B cell (primary cell): ENCODE results near the gene COX10.

Source experiments
- EZH2 ChIP-seq: IDR thresholded peaks from 2 replicates; pipeline ENCODE4 v1.6.1; 2012; ENCODE audit warnings: borderline replicate concordance, low read depth, mild to moderate bottlenecking, moderate library complexity, low read length; ENCODE audit not compliant: insufficient read depth, poor library complexity, severe bottlenecking
- TF ChIP-seq, protein P1 (sequence below): fragments of 200-600 bp; IDR thresholded peaks from one replicate; pipeline ENCODE4 v1.8.0; 2022; ENCODE audit warnings: antibody characterized with exemption, mild to moderate bottlenecking

- TF ChIP-seq, protein P1, sequence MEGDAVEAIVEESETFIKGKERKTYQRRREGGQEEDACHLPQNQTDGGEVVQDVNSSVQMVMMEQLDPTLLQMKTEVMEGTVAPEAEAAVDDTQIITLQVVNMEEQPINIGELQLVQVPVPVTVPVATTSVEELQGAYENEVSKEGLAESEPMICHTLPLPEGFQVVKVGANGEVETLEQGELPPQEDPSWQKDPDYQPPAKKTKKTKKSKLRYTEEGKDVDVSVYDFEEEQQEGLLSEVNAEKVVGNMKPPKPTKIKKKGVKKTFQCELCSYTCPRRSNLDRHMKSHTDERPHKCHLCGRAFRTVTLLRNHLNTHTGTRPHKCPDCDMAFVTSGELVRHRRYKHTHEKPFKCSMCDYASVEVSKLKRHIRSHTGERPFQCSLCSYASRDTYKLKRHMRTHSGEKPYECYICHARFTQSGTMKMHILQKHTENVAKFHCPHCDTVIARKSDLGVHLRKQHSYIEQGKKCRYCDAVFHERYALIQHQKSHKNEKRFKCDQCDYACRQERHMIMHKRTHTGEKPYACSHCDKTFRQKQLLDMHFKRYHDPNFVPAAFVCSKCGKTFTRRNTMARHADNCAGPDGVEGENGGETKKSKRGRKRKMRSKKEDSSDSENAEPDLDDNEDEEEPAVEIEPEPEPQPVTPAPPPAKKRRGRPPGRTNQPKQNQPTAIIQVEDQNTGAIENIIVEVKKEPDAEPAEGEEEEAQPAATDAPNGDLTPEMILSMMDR, result no peak
- no peak for TF ChIP-seq EZH2
These were observed 26.3 kb downstream of the COX10 start for GRCh38 chr17:14095631-14096030.
